Memory B cell (primary cell): ENCODE measurements around the gene NR0B2.
"Not testable (repeated sequence)": the region's sequence is repeated elsewhere in the genome, so short reads cannot be mapped to it uniquely, and the experiment has no call there.

Experiments used
- ATAC-seq: fragments of 150-1000 bp; cut with Tn5 transposase; 2 replicates; pipeline ENCODE4 v1.10.0; 2021; ENCODE audit warnings: low read depth, mild to moderate bottlenecking, moderate library complexity
- DNase-seq, 2 donors: peaks; one replicate each; pipeline ENCODE4 v3.0.0; 2022; ENCODE audit warnings: low spot score in 2 of 2
- H3K27ac Mint-ChIP-seq: one replicate; pipeline ENCODE4 v1.8.0; 2022; ENCODE audit warnings: mild to moderate bottlenecking, moderate library complexity, mixed read lengths
- H3K27me3 Mint-ChIP-seq: one replicate; pipeline ENCODE4 v1.8.0; 2022; ENCODE audit warnings: mixed read lengths
- H3K36me3 Mint-ChIP-seq: one replicate; pipeline ENCODE4 v1.8.0; 2022; ENCODE audit warnings: mild to moderate bottlenecking, mixed read lengths
- H3K4me1 Mint-ChIP-seq: one replicate; pipeline ENCODE4 v1.8.0; 2022; ENCODE audit warnings: mixed read lengths
- H3K4me3 Mint-ChIP-seq: one replicate; pipeline ENCODE4 v1.8.0; 2022; ENCODE audit warnings: mild to moderate bottlenecking, moderate library complexity, mixed read lengths
- H3K9me3 Mint-ChIP-seq: one replicate; pipeline ENCODE4 v1.8.0; 2022; ENCODE audit warnings: mixed read lengths

NR0B2 gene

DNA sequence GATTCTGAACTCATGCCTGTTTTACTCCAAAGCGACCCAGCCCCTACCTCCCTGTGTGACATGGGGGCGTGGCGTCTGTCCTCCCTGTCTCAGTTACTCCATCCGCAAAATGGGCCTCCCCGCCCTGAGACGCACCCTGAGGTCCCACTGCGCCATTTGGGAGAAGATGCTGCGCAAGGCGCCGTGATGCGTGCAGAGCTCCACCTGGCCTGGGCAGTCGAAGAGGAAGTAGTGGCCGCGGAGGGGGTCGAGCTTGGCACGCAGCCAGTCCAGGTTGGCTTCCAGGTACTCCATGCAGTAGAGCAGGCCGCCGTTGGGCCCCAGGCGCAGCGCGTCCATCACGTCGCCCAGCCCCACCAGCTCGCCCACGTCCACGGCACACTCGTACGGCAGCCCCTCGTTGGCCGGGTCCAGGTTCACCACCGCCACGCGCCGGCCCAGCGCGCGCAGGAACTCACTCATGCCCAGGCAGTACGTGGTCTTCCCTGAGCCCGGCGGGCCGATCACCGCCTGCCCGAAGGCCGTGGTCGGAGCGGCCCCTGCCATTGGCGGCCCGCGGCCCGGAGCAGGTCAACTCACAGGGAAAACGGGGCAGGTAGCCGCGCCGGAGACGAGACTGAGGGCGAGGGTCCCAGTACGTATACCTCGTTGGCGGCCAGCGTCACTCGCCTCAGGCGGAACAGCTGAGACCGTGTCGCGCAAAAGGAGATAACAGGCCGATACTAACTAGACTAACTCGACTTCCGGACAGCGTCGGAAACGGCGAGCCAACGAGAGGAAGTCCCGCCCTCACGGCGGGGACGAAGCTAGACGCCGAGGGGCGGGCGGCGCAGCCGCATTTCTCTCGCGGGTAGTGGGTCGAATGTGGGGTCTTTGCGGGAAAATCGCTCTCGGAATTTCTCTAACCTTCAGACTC, 24.0 kb downstream of the NR0B2 start, which contains the start of gene GPN2:
Gene GPN2 (minus strand): TSS at position 733 of the 916 bp plus-strand sequence. CDS start 187 bp downstream, at position 546.
- peaks cover 26% of the 10 kb centered on the region for H3K4me1 Mint-ChIP-seq
- peak; percentile 95 for ATAC-seq
- peak within 1 kb of the TSS; percentile 96 for H3K27ac Mint-ChIP-seq
- no peaks in the 10 kb centered on the region for H3K9me3 Mint-ChIP-seq
- H3K36me3 Mint-ChIP-seq, result peaks cover 29% of the 10 kb centered on the region
- peak; percentile 56 to 64 for DNase-seq
- H3K4me3 Mint-ChIP-seq, result peak within 1 kb of the TSS; percentile 99
- no peaks in the 10 kb centered on the region for H3K27me3 Mint-ChIP-seq

- no peak for DNase-seq
- no peak for ATAC-seq
- Mint-ChIP-seq H3K9me3 (no peaks in the 10 kb centered on the region), H3K27me3 (no peaks in the 10 kb centered on the region), H3K27ac (peak overlapping the region; percentile 73), H3K36me3 (peaks cover 32% of the 10 kb centered on the region), H3K4me1 (peaks cover 26% of the 10 kb centered on the region), H3K4me3 (peak overlapping the region; percentile 99)
These were observed 25.5 kb downstream of the NR0B2 start for GRCh38 chr1:26888231-26888630.

GRCh38 chr1:26887125-26887524, 26.6 kb downstream of the NR0B2 start:
- Mint-ChIP-seq H3K4me3 (no peak overlapping the region), H3K4me1 (peaks cover 33% of the 10 kb centered on the region), H3K27ac (no peak overlapping the region), H3K36me3 (peaks cover 35% of the 10 kb centered on the region), H3K27me3 (no peaks in the 10 kb centered on the region), H3K9me3 (no peaks in the 10 kb centered on the region)
- ATAC-seq, result no peak
- DNase-seq, result no peak

DNA sequence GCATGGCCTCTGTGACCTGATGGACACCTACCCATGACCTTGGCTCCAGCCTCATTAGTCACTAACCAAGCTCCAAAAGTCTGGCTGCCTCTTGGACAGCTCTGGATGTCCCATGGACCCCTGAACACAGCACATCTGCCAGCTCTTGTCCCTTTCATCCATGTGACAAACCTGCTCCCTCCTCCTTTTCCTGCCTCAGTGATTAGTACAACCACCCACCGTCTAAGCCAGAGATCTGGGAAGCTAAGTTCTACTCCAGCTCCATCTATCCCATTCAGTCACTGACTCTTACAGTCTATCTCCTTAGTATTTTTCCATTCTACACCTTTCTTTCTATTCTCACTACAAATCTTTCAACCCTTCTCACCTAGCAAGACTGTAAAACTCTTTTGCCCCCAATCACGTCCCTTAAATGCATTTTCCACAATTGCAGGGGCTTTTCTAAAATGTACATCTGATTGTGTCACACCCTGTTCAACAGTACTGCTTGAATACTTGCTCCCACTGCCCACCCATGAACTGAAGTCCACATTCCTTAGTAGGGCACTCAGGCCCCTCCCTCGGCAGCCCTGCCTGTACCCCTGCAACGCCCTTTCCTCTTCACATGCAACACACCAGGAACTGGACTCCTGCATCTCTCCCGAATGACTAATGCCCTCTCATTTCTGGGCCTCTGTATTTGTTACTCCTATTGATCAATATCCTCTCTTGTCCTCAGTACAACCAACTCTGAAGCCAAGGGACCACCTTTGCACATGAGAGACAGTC, 30.9 kb downstream of the NR0B2 start:
- no peak for DNase-seq
- H3K27ac Mint-ChIP-seq, result peak overlapping the region; percentile 62
- ATAC-seq, result no peak
- H3K4me3 Mint-ChIP-seq, result no peak overlapping the region
- H3K9me3 Mint-ChIP-seq, result no peaks in the 10 kb centered on the region
- peaks cover 25% of the 10 kb centered on the region for H3K36me3 Mint-ChIP-seq
- peaks cover 12% of the 10 kb centered on the region for H3K4me1 Mint-ChIP-seq
- H3K27me3 Mint-ChIP-seq, result no peaks in the 10 kb centered on the region

- ATAC-seq, H3K4me3 Mint-ChIP-seq, H3K27me3 Mint-ChIP-seq, DNase-seq, H3K9me3 Mint-ChIP-seq, H3K27ac Mint-ChIP-seq: not testable (repeated sequence)
- peaks cover 10% of the 10 kb centered on the region for H3K4me1 Mint-ChIP-seq
- peaks cover 22% of the 10 kb centered on the region for H3K36me3 Mint-ChIP-seq
These were observed 32.2 kb downstream of the NR0B2 start for GRCh38 chr1:26881611-26882010.

DNA sequence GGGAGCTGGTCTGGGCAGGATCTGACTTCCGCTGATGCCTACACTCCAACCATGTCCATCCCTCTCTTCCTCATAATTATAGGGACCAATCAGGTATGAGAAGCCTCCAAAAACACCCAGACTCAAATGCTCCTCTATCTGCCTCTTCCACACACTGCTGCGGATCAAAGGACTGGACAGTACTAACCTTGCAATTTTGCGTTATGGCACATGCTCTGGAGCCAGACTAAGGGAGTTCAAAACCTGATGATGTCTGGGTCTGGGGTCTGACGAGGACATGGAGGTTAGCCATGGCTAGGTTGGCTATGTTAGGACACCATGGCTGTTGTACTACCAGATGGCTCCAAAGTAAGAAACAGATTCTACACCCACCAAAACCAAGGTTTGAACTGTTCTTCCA, 34.0 kb downstream of the NR0B2 start:
- Mint-ChIP-seq H3K36me3 (peaks cover 19% of the 10 kb centered on the region), H3K4me1 (peaks cover 10% of the 10 kb centered on the region), H3K4me3 (no peak overlapping the region), H3K27ac (no peak overlapping the region), H3K27me3 (no peaks in the 10 kb centered on the region), H3K9me3 (no peaks in the 10 kb centered on the region)
- ATAC-seq (no peak), DNase-seq (no peak)

DNA sequence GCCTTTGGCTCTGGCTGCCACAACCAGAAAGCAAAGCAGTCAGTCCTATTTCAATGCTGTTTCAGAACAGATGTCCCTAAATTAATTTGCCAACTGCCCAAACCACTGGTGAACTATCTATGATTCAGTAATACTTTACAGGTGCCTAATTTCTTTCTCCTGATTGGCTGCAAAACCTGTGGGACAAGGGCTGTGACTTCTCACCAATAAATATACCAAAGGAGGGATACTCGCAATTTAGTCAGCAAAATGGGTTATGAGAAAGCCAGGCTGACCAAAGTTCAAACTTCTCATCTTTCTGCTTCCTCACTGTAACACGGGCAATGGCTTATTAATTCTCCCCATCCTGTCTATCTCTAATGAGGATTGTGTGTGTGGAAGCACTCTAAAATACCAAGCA, 36.4 kb downstream of the NR0B2 start:
- DNase-seq (no peak), ATAC-seq (no peak)
- Mint-ChIP-seq H3K9me3 (no peaks in the 10 kb centered on the region), H3K36me3 (peaks cover 3% of the 10 kb centered on the region), H3K27ac (no peak overlapping the region), H3K27me3 (no peaks in the 10 kb centered on the region), H3K4me1 (no peaks in the 10 kb centered on the region), H3K4me3 (no peak overlapping the region)

GRCh38 chr1:26874896-26875295, 38.9 kb downstream of the NR0B2 start:
- no peaks in the 10 kb centered on the region for H3K4me1 Mint-ChIP-seq
- no peaks in the 10 kb centered on the region for H3K9me3 Mint-ChIP-seq
- no peaks in the 10 kb centered on the region for H3K27me3 Mint-ChIP-seq
- H3K36me3 Mint-ChIP-seq, result peaks cover 3% of the 10 kb centered on the region
- no peak for ATAC-seq
- H3K27ac Mint-ChIP-seq, result peak overlapping the region; percentile 49
- H3K4me3 Mint-ChIP-seq, result no peak overlapping the region
- DNase-seq, result no peak

DNA sequence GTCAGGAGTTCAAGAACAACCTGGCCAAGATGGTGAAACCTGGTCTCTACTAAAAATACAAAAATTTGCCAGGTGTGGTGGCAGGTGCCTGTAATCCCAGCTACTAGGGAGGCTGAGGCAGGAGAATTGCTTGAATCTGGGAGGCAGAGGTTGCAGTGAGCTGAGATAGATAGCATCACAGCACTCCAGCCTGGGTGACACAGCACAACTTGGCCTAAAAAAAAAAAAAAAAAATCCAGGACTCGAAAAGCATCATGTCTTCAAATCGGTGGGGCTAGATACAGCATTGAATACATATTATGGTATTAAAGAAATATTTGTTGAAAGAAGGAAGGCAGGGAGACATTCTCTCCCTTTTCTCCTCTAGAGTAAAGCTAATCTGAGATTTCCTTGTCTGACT, 40.7 kb downstream of the NR0B2 start:
- DNase-seq, H3K27me3 Mint-ChIP-seq, H3K4me1 Mint-ChIP-seq: not testable (repeated sequence)

GRCh38 chr1:26864610-26865480, 48.9 kb downstream of the NR0B2 start:
- Mint-ChIP-seq H3K27me3 (no peaks in the 10 kb centered on the region), H3K36me3 (no peaks in the 10 kb centered on the region), H3K4me1 (peaks cover 5% of the 10 kb centered on the region), H3K9me3 (no peaks in the 10 kb centered on the region), H3K27ac (peak overlapping the region; percentile 81), H3K4me3 (peak overlapping the region; percentile 96)
- peak; percentile 92 to 95 for DNase-seq
- peak; percentile 90 for ATAC-seq

More for the DNA sequence above, 40.7 kb downstream of the NR0B2 start:
- not testable (repeated sequence) for H3K27ac Mint-ChIP-seq, H3K4me3 Mint-ChIP-seq, ATAC-seq, H3K36me3 Mint-ChIP-seq, H3K9me3 Mint-ChIP-seq

DNA sequence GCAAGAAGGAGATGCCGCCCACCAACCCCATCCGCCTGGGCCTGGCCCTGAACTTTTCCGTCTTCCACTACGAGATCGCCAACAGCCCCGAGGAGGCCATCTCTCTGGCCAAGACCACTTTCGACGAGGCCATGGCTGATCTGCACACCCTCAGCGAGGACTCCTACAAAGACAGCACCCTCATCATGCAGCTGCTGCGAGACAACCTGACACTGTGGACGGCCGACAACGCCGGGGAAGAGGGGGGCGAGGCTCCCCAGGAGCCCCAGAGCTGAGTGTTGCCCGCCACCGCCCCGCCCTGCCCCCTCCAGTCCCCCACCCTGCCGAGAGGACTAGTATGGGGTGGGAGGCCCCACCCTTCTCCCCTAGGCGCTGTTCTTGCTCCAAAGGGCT, 50.1 kb downstream of the NR0B2 start:
- no peaks in the 10 kb centered on the region for H3K9me3 Mint-ChIP-seq
- no peaks in the 10 kb centered on the region for H3K27me3 Mint-ChIP-seq
- peak overlapping the region; percentile 81 for H3K27ac Mint-ChIP-seq
- peaks cover 5% of the 10 kb centered on the region for H3K4me1 Mint-ChIP-seq
- ATAC-seq, result no peak
- H3K4me3 Mint-ChIP-seq, result peak overlapping the region; percentile 96
- H3K36me3 Mint-ChIP-seq, result no peaks in the 10 kb centered on the region
- no peak for DNase-seq

DNA sequence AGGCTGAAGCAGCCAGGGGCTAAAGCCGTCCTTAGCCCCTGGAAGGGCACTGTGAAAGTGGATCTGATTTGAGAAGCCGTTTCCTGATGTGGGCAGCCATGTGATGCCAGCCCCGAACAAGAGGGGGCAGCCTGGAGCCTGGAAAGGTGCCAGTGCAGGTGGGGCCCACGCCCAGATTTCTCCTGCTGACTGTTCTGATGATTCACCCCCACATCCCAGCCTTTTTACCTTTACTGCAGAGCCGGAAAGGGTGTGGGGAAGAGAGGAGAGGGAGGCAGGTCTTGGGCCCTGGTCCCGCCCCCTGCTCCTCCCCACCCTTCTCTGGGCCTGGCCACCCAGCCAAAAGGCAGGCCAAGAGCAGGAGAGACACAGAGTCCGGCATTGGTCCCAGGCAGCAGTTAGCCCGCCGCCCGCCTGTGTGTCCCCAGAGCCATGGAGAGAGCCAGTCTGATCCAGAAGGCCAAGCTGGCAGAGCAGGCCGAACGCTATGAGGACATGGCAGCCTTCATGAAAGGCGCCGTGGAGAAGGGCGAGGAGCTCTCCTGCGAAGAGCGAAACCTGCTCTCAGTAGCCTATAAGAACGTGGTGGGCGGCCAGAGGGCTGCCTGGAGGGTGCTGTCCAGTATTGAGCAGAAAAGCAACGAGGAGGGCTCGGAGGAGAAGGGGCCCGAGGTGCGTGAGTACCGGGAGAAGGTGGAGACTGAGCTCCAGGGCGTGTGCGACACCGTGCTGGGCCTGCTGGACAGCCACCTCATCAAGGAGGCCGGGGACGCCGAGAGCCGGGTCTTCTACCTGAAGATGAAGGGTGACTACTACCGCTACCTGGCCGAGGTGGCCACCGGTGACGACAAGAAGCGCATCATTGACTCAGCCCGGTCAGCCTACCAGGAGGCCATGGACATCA, 50.7 kb downstream of the NR0B2 start, which contains the start of gene SFN:
Gene SFN (plus strand): TSS at position 369 of the 904 bp plus-strand sequence. CDS start 64 bp downstream, at position 433.
- H3K4me3 Mint-ChIP-seq, result peak within 1 kb of the TSS; percentile 96
- H3K27ac Mint-ChIP-seq, result peak within 1 kb of the TSS; percentile 81
- DNase-seq, result peak in 1 of 2 donors; percentile 22
- H3K4me1 Mint-ChIP-seq, result peaks cover 5% of the 10 kb centered on the region
- H3K27me3 Mint-ChIP-seq, result no peaks in the 10 kb centered on the region
- H3K9me3 Mint-ChIP-seq, result no peaks in the 10 kb centered on the region
- H3K36me3 Mint-ChIP-seq, result no peaks in the 10 kb centered on the region
- ATAC-seq, result no peak
